SK-N-DZ (cell line): ENCODE data around the gene DNAJC13.
A peak's percentile ranks its signal among the peaks of the same experiment; 100 is the strongest.

Source experiments
- DNase-seq: peaks from one replicate; pipeline ENCODE4 v3.0.0-alpha.2; 2015; ENCODE audit warnings: low spot score

DNAJC13 gene

GRCh38 chr3:132405609-132406299 is 11.5 kb upstream of the DNAJC13 start:
- no peak for DNase-seq

- no peak for DNase-seq
These were observed 10.7 kb upstream of the DNAJC13 start for GRCh38 chr3:132406587-132406986.

GRCh38 chr3:132407025-132407424 is 10.3 kb upstream of the DNAJC13 start:
- DNase-seq, result no peak

GRCh38 chr3:132414841-132415240 is 2.5 kb upstream of the DNAJC13 start:
- DNase-seq, result no peak

- DNase-seq, result no peak
These were observed 1.1 kb upstream of the DNAJC13 start for GRCh38 chr3:132416161-132416560.

- DNase-seq, result peak; percentile 18
These were observed 551 bp downstream of the DNAJC13 start for GRCh38 chr3:132417695-132418411.

- DNase-seq, result no peak
These were observed 1.6 kb downstream of the DNAJC13 start for GRCh38 chr3:132418916-132419315.

- no peak for DNase-seq
These were observed 4.5 kb downstream of the DNAJC13 start for GRCh38 chr3:132421832-132422231.

GRCh38 chr3:132422531-132422930 is 5.2 kb downstream of the DNAJC13 start:
- DNase-seq, result no peak

- no peak for DNase-seq
These were observed 15.3 kb downstream of the DNAJC13 start for GRCh38 chr3:132432639-132433038.

GRCh38 chr3:132433121-132433520 is 15.8 kb downstream of the DNAJC13 start:
- no peak for DNase-seq

- no peak for DNase-seq
These were observed 18.1 kb downstream of the DNAJC13 start for GRCh38 chr3:132435224-132435910.

- no peak for DNase-seq
These were observed 18.7 kb downstream of the DNAJC13 start for GRCh38 chr3:132435911-132436425.

GRCh38 chr3:132443421-132443820 is 26.1 kb downstream of the DNAJC13 start:
- DNase-seq, result no peak

- DNase-seq, result no peak
These were observed 27.1 kb downstream of the DNAJC13 start for GRCh38 chr3:132444383-132444782.

GRCh38 chr3:132445817-132446216 is 28.5 kb downstream of the DNAJC13 start:
- no peak for DNase-seq

- DNase-seq, result no peak
These were observed 31.1 kb downstream of the DNAJC13 start for GRCh38 chr3:132448216-132448961.

GRCh38 chr3:132456136-132456535 is 38.8 kb downstream of the DNAJC13 start:
- no peak for DNase-seq

GRCh38 chr3:132456571-132456970 is 39.3 kb downstream of the DNAJC13 start:
- DNase-seq, result no peak

- DNase-seq, result no peak
These were observed 40.0 kb downstream of the DNAJC13 start for GRCh38 chr3:132457286-132457685.

- DNase-seq, result no peak
These were observed 42.2 kb downstream of the DNAJC13 start for GRCh38 chr3:132459551-132459950.

GRCh38 chr3:132461544-132461943 is 44.2 kb downstream of the DNAJC13 start:
- DNase-seq, result no peak
